Erythroblast (primary cell): ENCODE results near the gene LTBP4.

ENCODE experiments used
- GATA1 ChIP-seq: IDR thresholded peaks from 2 replicates; pipeline ENCODE4 v1.6.1; 2011; ENCODE audit warnings: low read depth, mild to moderate bottlenecking, control low read depth, low read length, moderate library complexity
- POLR2A ChIP-seq: IDR thresholded peaks from 2 replicates; pipeline ENCODE4 v1.6.1; 2011; ENCODE audit warnings: mild to moderate bottlenecking, low read length

DNA sequence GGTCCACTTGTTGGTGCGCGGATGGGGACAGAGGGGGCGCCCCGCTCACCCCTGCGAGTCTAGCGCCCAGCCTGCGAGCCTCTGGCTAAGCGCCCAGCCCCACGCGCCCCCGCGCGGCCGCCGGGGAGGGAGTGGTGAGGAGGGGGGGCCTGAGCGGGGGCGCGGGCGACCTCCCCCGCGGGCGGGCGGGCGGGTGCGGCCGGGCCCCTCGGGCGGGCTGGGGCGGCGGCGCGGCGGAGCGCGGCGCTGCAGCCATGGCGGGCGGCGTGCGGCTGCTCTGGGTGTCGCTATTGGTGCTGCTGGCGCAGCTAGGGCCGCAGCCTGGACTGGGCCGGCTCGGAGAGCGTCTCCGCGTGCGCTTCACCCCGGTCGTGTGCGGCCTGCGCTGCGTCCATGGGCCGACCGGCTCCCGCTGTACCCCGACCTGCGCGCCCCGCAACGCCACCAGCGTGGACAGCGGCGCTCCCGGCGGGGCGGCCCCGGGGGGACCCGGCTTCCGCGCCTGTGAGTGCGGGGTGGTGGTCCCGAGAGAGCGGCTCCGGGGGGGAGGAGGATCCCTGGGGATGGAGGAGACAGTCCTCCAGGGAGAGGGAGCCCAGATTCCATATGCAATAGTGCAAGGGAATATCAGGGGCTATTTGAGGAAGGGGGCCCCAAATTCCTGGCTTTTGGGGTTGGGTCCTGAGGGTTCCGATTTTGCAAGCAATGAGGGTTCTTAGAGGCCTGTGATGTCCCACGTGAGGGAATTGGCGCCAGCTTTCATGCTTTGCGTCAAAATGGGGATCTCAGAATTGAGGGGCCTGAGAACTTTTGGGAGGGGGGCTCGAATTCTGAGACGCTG, at the start of gene LTBP4:
- TF ChIP-seq POLR2A (no peak), GATA1 (no peak)
